Naive thymus-derived CD8-positive, alpha-beta T cell (primary cell): ENCODE data around the gene CD72. TPM values are rescaled to one million over a fixed set of nuclear protein-coding genes. Genes with fewer than 3 reads are reported as not detected.
A peak's percentile ranks its signal among the peaks of the same experiment; 100 is the strongest.

Source experiments
- ATAC-seq, 2 donors: fragments of 150-1000 bp; cut with Tn5 transposase in 1 of 2; sonication (Bioruptor Pico), chemical (Tn5 transposase) in 1 of 2; 1 replicate in 1 of 2; 2 replicates in 1 of 2; pipeline ENCODE4 v1.10.0; 2021; ENCODE audit warnings: mild to moderate bottlenecking in 2 of 2, moderate library complexity in 2 of 2
- POLR2A ChIA-PET: fragments of 350-600 bp; sonication (Branson Sonifier 250); formaldehyde crosslinking; loops from one replicate; lab custom pipeline; 2021; ENCODE audit warnings: antibody characterized with exemption; lab: Charles Lee
- DNase-seq, 10 donors: peaks; one replicate each; pipeline versions ENCODE4 v3.0.0 to v3.0.0-alpha.2; 2020 to 2022
- H3K27ac Mint-ChIP-seq, 10 donors: one replicate each; pipeline ENCODE4 v1.8.0; 2020 to 2022; ENCODE audit warnings: mild to moderate bottlenecking in 10 of 10, mixed read lengths in 10 of 10, moderate library complexity in 4 of 10, inconsistent platforms in 1 of 10
- H3K27me3 Mint-ChIP-seq, 5 donors: one replicate each; pipeline ENCODE4 v1.8.0; 2021 to 2022; ENCODE audit warnings: mixed read lengths in 5 of 5
- H3K36me3 Mint-ChIP-seq, 3 donors: one replicate each; pipeline ENCODE4 v1.8.0; 2020 to 2022; ENCODE audit warnings: mixed read lengths in 3 of 3, mild to moderate bottlenecking in 2 of 3, inconsistent platforms in 1 of 3
- H3K4me1 Mint-ChIP-seq, 4 donors: one replicate each; pipeline ENCODE4 v1.8.0; 2021 to 2022; ENCODE audit warnings: mixed read lengths in 4 of 4
- H3K4me3 Mint-ChIP-seq, 10 donors: one replicate each; pipeline ENCODE4 v1.8.0; 2020 to 2022; ENCODE audit warnings: mild to moderate bottlenecking in 10 of 10, mixed read lengths in 10 of 10, moderate library complexity in 6 of 10, inconsistent platforms in 1 of 10
- H3K9me3 Mint-ChIP-seq, 9 donors: one replicate each; pipeline ENCODE4 v1.8.0; 2020 to 2022; ENCODE audit warnings: mixed read lengths in 9 of 9, mild to moderate bottlenecking in 3 of 9, inconsistent platforms in 1 of 9, moderate library complexity in 1 of 9
- polyA plus RNA-seq, 3 donors: library from polyadenylated mRNA; unstranded; fragments of 300-500 nt; fragmentation: Illumina TruSeq; gene quantifications; one replicate each; pipeline ENCODE4 v1.2.3, GENCODE V29; 2021
- total RNA-seq, 8 experiments: library from RNA in 2 of 8; stranded (reverse) in 2 of 8; gene quantifications; one replicate each; pipeline ENCODE4 v1.2.3 and lab custom pipeline; 2021 to 2026

Gene CD72
- 1 to 10 TPM; 7.8 to 8.0 TPM for total RNA-seq
- 1 to 10 TPM in 1 of 3 donors, under 1 TPM in 2; 0.80 to 1.5 (median 0.91) TPM for polyA plus RNA-seq
- total RNA-seq (lab: John Stamatoyannopoulos, UW), result 0.71 to 5.8 (median 2.1) reads per million in 6 experiments

GRCh38 chr9:35618325-35618727, at the start of gene CD72:
CD72 (minus strand) TSS chr9:35618413; CDS start chr9:35618303, 110 bp downstream.
- Mint-ChIP-seq H3K4me1 (peaks cover 31 to 88% (median 45%) of the 10 kb centered on the region in 4 donors), H3K36me3 (no peaks in the 10 kb centered on the region), H3K27me3 (no peaks in the 10 kb centered on the region), H3K9me3 (no peaks in the 10 kb centered on the region), H3K27ac (peak within 1 kb of the TSS; percentile 90 to 98 (median 94)), H3K4me3 (peak within 1 kb of the TSS; percentile 82 to 94 (median 87))
- DNase-seq (no peak), ATAC-seq (no peak)
- POLR2A ChIA-PET, result interaction anchor here (0.6 to 6.3 kb wide), 8 partner anchors 13 to 130 kb away, joined by 3 to 95 read pairs (median 7); partner anchors contain the start of genes GBA2, RGP1, SIT1 and TESK1

GRCh38 chr9:35667939-35668338, 49.7 kb upstream of the CD72 start:
- POLR2A ChIA-PET, result no interaction called here
- Mint-ChIP-seq H3K4me3 (no peak overlapping the region), H3K27me3 (peaks cover 0 to 2% (median 0%) of the 10 kb centered on the region in 5 donors), H3K4me1 (peaks cover 24 to 34% (median 32%) of the 10 kb centered on the region in 4 donors), H3K9me3 (no peaks in the 10 kb centered on the region), H3K36me3 (no peaks in the 10 kb centered on the region), H3K27ac (peak overlapping the region in 1 of 10 donors; percentile 1)
- ATAC-seq (no peak), DNase-seq (no peak)

GRCh38 chr9:35666549-35666948, 48.3 kb upstream of the CD72 start:
- Mint-ChIP-seq H3K27ac (peak overlapping the region in 2 of 10 donors; percentile 31 to 32), H3K36me3 (peaks cover 0 to 2% (median 0%) of the 10 kb centered on the region in 3 donors), H3K27me3 (peaks cover 0 to 2% (median 0%) of the 10 kb centered on the region in 5 donors), H3K4me1 (peaks cover 32 to 48% (median 46%) of the 10 kb centered on the region in 4 donors), H3K4me3 (peak overlapping the region in 3 of 10 donors; percentile 19 to 34 (median 22)), H3K9me3 (no peaks in the 10 kb centered on the region)
- POLR2A ChIA-PET, result interaction anchor here (0.7 to 4.0 kb wide), 4 partner anchors 17 to 30 kb away, joined by 3 to 19 read pairs (median 4); partner anchors contain the start of gene TPM2
- DNase-seq (no peak), ATAC-seq (no peak)

GRCh38 chr9:35666045-35666444, 47.8 kb upstream of the CD72 start:
- ATAC-seq (no peak), DNase-seq (no peak)
- Mint-ChIP-seq H3K27me3 (peaks cover 0 to 2% (median 0%) of the 10 kb centered on the region in 5 donors), H3K4me1 (peaks cover 32 to 53% (median 50%) of the 10 kb centered on the region in 4 donors), H3K4me3 (peak overlapping the region; percentile 37 to 89 (median 76)), H3K9me3 (no peaks in the 10 kb centered on the region), H3K36me3 (peaks cover 0 to 2% (median 0%) of the 10 kb centered on the region in 3 donors), H3K27ac (peak overlapping the region in 3 of 10 donors; percentile 22 to 73 (median 67))
- POLR2A ChIA-PET, result interaction anchor here (0.8 to 4.0 kb wide), 7 partner anchors 10 to 65 kb away, joined by 4 to 19 read pairs (median 5); partner anchors contain the start of genes CREB3, TLN1 and TPM2

- POLR2A ChIA-PET, result interaction anchor here (1.0 to 4.0 kb wide), 8 partner anchors 10 to 66 kb away, joined by 3 to 19 read pairs (median 7); partner anchors contain the start of genes CREB3, SIT1, TLN1 and TPM2
- DNase-seq (no peak), ATAC-seq (no peak)
- H3K36me3 Mint-ChIP-seq, result peaks cover 0 to 8% (median 5%) of the 10 kb centered on the region in 3 donors
- H3K27ac Mint-ChIP-seq, result peak overlapping the region; percentile 39 to 94 (median 76)
- H3K4me3 Mint-ChIP-seq, result peak overlapping the region; percentile 75 to 89 (median 84)
- H3K4me1 Mint-ChIP-seq, result peaks cover 32 to 59% (median 56%) of the 10 kb centered on the region in 4 donors
- H3K27me3 Mint-ChIP-seq, result peaks cover 0 to 2% (median 0%) of the 10 kb centered on the region in 5 donors
- no peaks in the 10 kb centered on the region for H3K9me3 Mint-ChIP-seq
Measured at GRCh38 chr9:35665471-35665818, 47.2 kb upstream of the CD72 start.

GRCh38 chr9:35664531-35665470, 46.6 kb upstream of the CD72 start, which contains the start of gene ARHGEF39:
ARHGEF39 (minus strand) TSS chr9:35665195; CDS start chr9:35665169, 26 bp downstream.
- peak within 1 kb of the TSS; percentile 57 to 99 (median 82) for H3K27ac Mint-ChIP-seq
- DNase-seq (peak; percentile 34 to 76 (median 58)), ATAC-seq (peak; percentile 79 to 83)
- H3K4me3 Mint-ChIP-seq, result peak within 1 kb of the TSS; percentile 75 to 89 (median 84)
- peaks cover 0 to 15% (median 9%) of the 10 kb centered on the region in 3 donors for H3K36me3 Mint-ChIP-seq
- H3K9me3 Mint-ChIP-seq, result no peaks in the 10 kb centered on the region
- peaks cover 32 to 65% (median 62%) of the 10 kb centered on the region in 4 donors for H3K4me1 Mint-ChIP-seq
- peaks cover 0 to 2% (median 0%) of the 10 kb centered on the region in 5 donors for H3K27me3 Mint-ChIP-seq
- POLR2A ChIA-PET, result interaction anchor here (0.6 to 4.0 kb wide), 14 partner anchors 9 to 67 kb away, joined by 3 to 19 read pairs (median 5); partner anchors contain the start of genes CA9, CREB3, SIT1 and TLN1

GRCh38 chr9:35662437-35662836, 44.2 kb upstream of the CD72 start:
- POLR2A ChIA-PET, result interaction anchor here (2.9 to 8.7 kb wide), 2 partner anchors 16 to 70 kb away, joined by 10 to 180 read pairs; partner anchors contain the start of genes CREB3, SIT1 and TLN1
- no peak for DNase-seq
- Mint-ChIP-seq H3K9me3 (peaks cover 0 to 6% (median 0%) of the 10 kb centered on the region in 9 donors), H3K27ac (peak overlapping the region; percentile 35 to 99 (median 88)), H3K4me3 (peak overlapping the region in 9 of 10 donors; percentile 56 to 80 (median 72)), H3K4me1 (peaks cover 41 to 85% (median 80%) of the 10 kb centered on the region in 4 donors), H3K27me3 (peaks cover 0 to 7% (median 0%) of the 10 kb centered on the region in 5 donors), H3K36me3 (peaks cover 4 to 28% (median 13%) of the 10 kb centered on the region in 3 donors)
- ATAC-seq, result no peak

- peak overlapping the region; percentile 54 to 80 (median 72) for H3K4me3 Mint-ChIP-seq
- peak in 4 of 10 donors; percentile 30 to 46 (median 38) for DNase-seq
- peaks cover 46 to 91% (median 86%) of the 10 kb centered on the region in 4 donors for H3K4me1 Mint-ChIP-seq
Measured at GRCh38 chr9:35661756-35662350, 43.6 kb upstream of the CD72 start.

GRCh38 chr9:35660966-35661415, 42.8 kb upstream of the CD72 start:
- H3K9me3 Mint-ChIP-seq, result peaks cover 0 to 6% (median 0%) of the 10 kb centered on the region in 9 donors
- no peak for ATAC-seq
- peaks cover 45 to 95% (median 87%) of the 10 kb centered on the region in 4 donors for H3K4me1 Mint-ChIP-seq
- H3K27me3 Mint-ChIP-seq, result peaks cover 0 to 5% (median 0%) of the 10 kb centered on the region in 5 donors
- DNase-seq, result no peak
- POLR2A ChIA-PET, result interaction anchor here (0.9 to 8.7 kb wide), 7 partner anchors 14 to 95 kb away, joined by 3 to 180 read pairs (median 4); partner anchors contain the start of genes CREB3, SIT1 and TLN1
- H3K36me3 Mint-ChIP-seq, result peaks cover 4 to 29% (median 13%) of the 10 kb centered on the region in 3 donors
- peak overlapping the region; percentile 44 to 99 (median 68) for H3K27ac Mint-ChIP-seq
- H3K4me3 Mint-ChIP-seq, result peak overlapping the region in 9 of 10 donors; percentile 10 to 88 (median 42)

More at GRCh38 chr9:35661756-35662350, 43.6 kb upstream of the CD72 start:
- Mint-ChIP-seq H3K27ac (peak overlapping the region; percentile 11 to 99 (median 86)), H3K27me3 (peaks cover 0 to 5% (median 0%) of the 10 kb centered on the region in 5 donors), H3K36me3 (peaks cover 4 to 29% (median 13%) of the 10 kb centered on the region in 3 donors), H3K9me3 (peaks cover 0 to 6% (median 0%) of the 10 kb centered on the region in 9 donors)
- POLR2A ChIA-PET, result interaction anchor here (1.0 to 8.7 kb wide), 5 partner anchors 15 to 70 kb away, joined by 3 to 180 read pairs (median 6); partner anchors contain the start of genes CREB3, SIT1 and TLN1
- no peak for ATAC-seq

GRCh38 chr9:35659340-35659739, 41.1 kb upstream of the CD72 start:
- ATAC-seq (no peak), DNase-seq (no peak)
- Mint-ChIP-seq H3K27me3 (peaks cover 0 to 5% (median 0%) of the 10 kb centered on the region in 5 donors), H3K4me3 (peak overlapping the region; percentile 74 to 94 (median 87)), H3K36me3 (peaks cover 4 to 29% (median 13%) of the 10 kb centered on the region in 3 donors), H3K9me3 (peaks cover 0 to 6% (median 0%) of the 10 kb centered on the region in 9 donors), H3K27ac (peak overlapping the region; percentile 68 to 100 (median 95)), H3K4me1 (peaks cover 42 to 86% (median 84%) of the 10 kb centered on the region in 4 donors)
- POLR2A ChIA-PET, result interaction anchor here (0.7 to 8.7 kb wide), 9 partner anchors 13 to 90 kb away, joined by 4 to 180 read pairs (median 14); partner anchors contain the start of genes CREB3, GBA2, RGP1 and SIT1

- Mint-ChIP-seq H3K36me3 (peaks cover 4 to 29% (median 13%) of the 10 kb centered on the region in 3 donors), H3K27ac (peak overlapping the region; percentile 68 to 100 (median 95)), H3K9me3 (peaks cover 0 to 6% (median 0%) of the 10 kb centered on the region in 9 donors), H3K4me3 (peak overlapping the region; percentile 74 to 94 (median 87)), H3K4me1 (peaks cover 40 to 84% (median 81%) of the 10 kb centered on the region in 4 donors), H3K27me3 (peaks cover 0 to 5% (median 0%) of the 10 kb centered on the region in 5 donors)
- ATAC-seq (no peak), DNase-seq (no peak)
- POLR2A ChIA-PET, result interaction anchor here (0.7 to 8.7 kb wide), 15 partner anchors 11 to 170 kb away, joined by 3 to 180 read pairs (median 8); partner anchors contain the start of genes CREB3, FAM221B, GBA2 and HINT2
Measured at GRCh38 chr9:35658968-35659220, 40.7 kb upstream of the CD72 start.
